Measurements from ENCODE around the gene PTPN3. TPM values are rescaled to one million over a fixed set of nuclear protein-coding genes. Genes with fewer than 3 reads are reported as not detected.

PTPN3 gene
- polyA plus RNA-seq, 3 donors: not detected

DNA sequence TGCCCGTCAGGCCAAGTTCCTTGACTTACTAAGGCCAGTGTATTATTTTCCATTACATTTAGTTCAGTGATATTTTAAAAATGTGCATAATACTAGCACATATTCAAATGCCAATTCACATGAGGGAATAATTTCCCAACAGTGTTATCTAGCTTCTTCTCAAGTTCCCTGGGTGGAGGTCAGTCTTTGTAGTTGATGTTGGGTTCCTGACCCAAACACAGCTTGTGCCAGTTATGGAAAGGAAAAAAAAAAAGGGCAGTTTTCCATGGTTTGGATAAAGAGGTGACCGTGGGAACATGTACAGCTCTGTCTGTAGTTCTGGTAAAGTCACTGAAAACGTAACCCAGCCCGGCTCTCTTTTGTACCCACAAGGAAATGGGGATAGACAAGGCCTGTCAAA is 11.5 kb upstream of the PTPN3 start:
- no peak overlapping the region for H3K4me3 Mint-ChIP-seq
- no peak overlapping the region for H3K4me3 ChIP-seq (replicated peaks in 1 of 3; ENCODE audit: low read depth in 2 of 3, low read length in 3 of 3)
- 42% methylated on average over 3 of the region's 4 CpGs for WGBS (ENCODE audit: insufficient coverage)
- H3K27me3 ChIP-seq (ENCODE audit: control insufficient read depth in 2 of 2, insufficient read depth in 2 of 2, low read length in 2 of 2): peaks cover 6 to 14% of the 10 kb centered on the region in 2 donors
- H2AFZ ChIP-seq (ENCODE audit: insufficient read depth, low read depth, low read length, poor library complexity, severe bottlenecking): no peak overlapping the region
- H3K9me3 Mint-ChIP-seq: peaks cover 0 to 3% (median 0%) of the 10 kb centered on the region in 7 donors
- no peak overlapping the region for H3K27ac Mint-ChIP-seq
- H3K9me3 ChIP-seq (replicated peaks in 1 of 2; ENCODE audit: control insufficient read depth in 1 of 2, insufficient read depth in 1 of 2, low read length in 2 of 2): no peaks in the 10 kb centered on the region
- no peak for DNase-seq
- H3K36me3 ChIP-seq (replicated peaks in 1 of 2; ENCODE audit: control insufficient read depth in 1 of 2, insufficient read depth in 2 of 2, low read length in 2 of 2): no peaks in the 10 kb centered on the region
- no peaks in the 10 kb centered on the region for H3K4me1 Mint-ChIP-seq
- TF ChIP-seq, protein P1, sequence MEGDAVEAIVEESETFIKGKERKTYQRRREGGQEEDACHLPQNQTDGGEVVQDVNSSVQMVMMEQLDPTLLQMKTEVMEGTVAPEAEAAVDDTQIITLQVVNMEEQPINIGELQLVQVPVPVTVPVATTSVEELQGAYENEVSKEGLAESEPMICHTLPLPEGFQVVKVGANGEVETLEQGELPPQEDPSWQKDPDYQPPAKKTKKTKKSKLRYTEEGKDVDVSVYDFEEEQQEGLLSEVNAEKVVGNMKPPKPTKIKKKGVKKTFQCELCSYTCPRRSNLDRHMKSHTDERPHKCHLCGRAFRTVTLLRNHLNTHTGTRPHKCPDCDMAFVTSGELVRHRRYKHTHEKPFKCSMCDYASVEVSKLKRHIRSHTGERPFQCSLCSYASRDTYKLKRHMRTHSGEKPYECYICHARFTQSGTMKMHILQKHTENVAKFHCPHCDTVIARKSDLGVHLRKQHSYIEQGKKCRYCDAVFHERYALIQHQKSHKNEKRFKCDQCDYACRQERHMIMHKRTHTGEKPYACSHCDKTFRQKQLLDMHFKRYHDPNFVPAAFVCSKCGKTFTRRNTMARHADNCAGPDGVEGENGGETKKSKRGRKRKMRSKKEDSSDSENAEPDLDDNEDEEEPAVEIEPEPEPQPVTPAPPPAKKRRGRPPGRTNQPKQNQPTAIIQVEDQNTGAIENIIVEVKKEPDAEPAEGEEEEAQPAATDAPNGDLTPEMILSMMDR (IDR thresholded peaks at IDR 0.05): no peak
- no peaks in the 10 kb centered on the region for H3K4me1 ChIP-seq (ENCODE audit: control insufficient read depth in 1 of 2, insufficient read depth in 2 of 2, low read length in 2 of 2)
- no peak overlapping the region for H3K27ac ChIP-seq (ENCODE audit: low read depth in 1 of 2, low read length in 2 of 2)
- H3K9ac ChIP-seq (ENCODE audit: insufficient read depth, low read length, poor library complexity, severe bottlenecking): no peak overlapping the region
- no peaks in the 10 kb centered on the region for H3K36me3 Mint-ChIP-seq
- H3K4me2 ChIP-seq (replicated peaks; ENCODE audit: extremely low read depth, low read length, poor library complexity, severe bottlenecking): no peak overlapping the region
- H3K79me2 ChIP-seq (ENCODE audit: insufficient read depth, low read length): no peaks in the 10 kb centered on the region
- H4K20me1 ChIP-seq (ENCODE audit: insufficient read depth, low read length): no peaks in the 10 kb centered on the region
- H3K27me3 Mint-ChIP-seq (ENCODE audit: low read depth in 3 of 3): peaks cover 23 to 42% (median 40%) of the 10 kb centered on the region in 3 donors
- intact Hi-C loops (cut with micrococcal nuclease): no loop called here

DNA sequence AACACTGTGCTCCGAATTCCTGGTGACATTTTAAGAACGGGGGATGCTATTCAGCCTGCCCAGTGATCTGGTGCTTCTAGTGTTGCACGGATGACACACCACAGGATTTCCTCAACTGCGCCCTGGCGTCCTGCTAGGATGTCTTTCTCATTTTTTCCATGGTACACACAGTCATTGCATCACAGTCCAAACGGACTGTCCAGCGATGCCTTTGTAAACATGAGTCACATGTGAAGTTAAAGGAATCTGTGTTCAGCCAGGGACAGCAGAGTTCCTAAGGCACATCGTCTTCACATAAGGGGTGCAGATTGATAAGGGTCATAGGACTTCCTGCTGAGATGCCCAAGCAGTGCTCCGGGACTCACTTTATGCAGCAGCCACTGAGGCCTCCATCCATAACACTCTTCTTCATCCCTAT is 9.3 kb upstream of the PTPN3 start:
- no peaks in the 10 kb centered on the region for H3K4me1 ChIP-seq (ENCODE audit: control insufficient read depth in 1 of 2, insufficient read depth in 2 of 2, low read length in 2 of 2)
- H3K27me3 Mint-ChIP-seq (ENCODE audit: low read depth in 3 of 3): peaks cover 37 to 44% (median 41%) of the 10 kb centered on the region in 3 donors
- no peak overlapping the region for H3K4me3 Mint-ChIP-seq
- H3K9ac ChIP-seq (ENCODE audit: insufficient read depth, low read length, poor library complexity, severe bottlenecking): no peak overlapping the region
- H3K9me3 ChIP-seq (replicated peaks in 1 of 2; ENCODE audit: control insufficient read depth in 1 of 2, insufficient read depth in 1 of 2, low read length in 2 of 2): no peaks in the 10 kb centered on the region
- H3K4me2 ChIP-seq (replicated peaks; ENCODE audit: extremely low read depth, low read length, poor library complexity, severe bottlenecking): no peak overlapping the region
- no peaks in the 10 kb centered on the region for H3K9me3 Mint-ChIP-seq
- H3K36me3 Mint-ChIP-seq: no peaks in the 10 kb centered on the region
- H3K27ac ChIP-seq (ENCODE audit: low read depth in 1 of 2, low read length in 2 of 2): no peak overlapping the region
- H2AFZ ChIP-seq (ENCODE audit: insufficient read depth, low read depth, low read length, poor library complexity, severe bottlenecking): no peak overlapping the region
- H3K79me2 ChIP-seq (ENCODE audit: insufficient read depth, low read length): no peaks in the 10 kb centered on the region
- H3K36me3 ChIP-seq (replicated peaks in 1 of 2; ENCODE audit: control insufficient read depth in 1 of 2, insufficient read depth in 2 of 2, low read length in 2 of 2): no peaks in the 10 kb centered on the region
- intact Hi-C loops (cut with micrococcal nuclease): no loop called here
- H3K4me1 Mint-ChIP-seq: no peaks in the 10 kb centered on the region
- TF ChIP-seq, protein P1 (IDR thresholded peaks at IDR 0.05): no peak
- no peak overlapping the region for H3K27ac Mint-ChIP-seq
- H3K27me3 ChIP-seq (ENCODE audit: control insufficient read depth in 2 of 2, insufficient read depth in 2 of 2, low read length in 2 of 2): peaks cover 14 to 20% of the 10 kb centered on the region in 2 donors
- no peaks in the 10 kb centered on the region for H4K20me1 ChIP-seq (ENCODE audit: insufficient read depth, low read length)
- no peak for DNase-seq
- 81% methylated on average over 8 of the region's 9 CpGs for WGBS (ENCODE audit: insufficient coverage)
- H3K4me3 ChIP-seq (replicated peaks in 1 of 3; ENCODE audit: low read depth in 2 of 3, low read length in 3 of 3): no peak overlapping the region

All from CD14-positive monocyte (primary cell).